ENCODE measurements around the gene DOK4.

DOK4 gene

DNA sequence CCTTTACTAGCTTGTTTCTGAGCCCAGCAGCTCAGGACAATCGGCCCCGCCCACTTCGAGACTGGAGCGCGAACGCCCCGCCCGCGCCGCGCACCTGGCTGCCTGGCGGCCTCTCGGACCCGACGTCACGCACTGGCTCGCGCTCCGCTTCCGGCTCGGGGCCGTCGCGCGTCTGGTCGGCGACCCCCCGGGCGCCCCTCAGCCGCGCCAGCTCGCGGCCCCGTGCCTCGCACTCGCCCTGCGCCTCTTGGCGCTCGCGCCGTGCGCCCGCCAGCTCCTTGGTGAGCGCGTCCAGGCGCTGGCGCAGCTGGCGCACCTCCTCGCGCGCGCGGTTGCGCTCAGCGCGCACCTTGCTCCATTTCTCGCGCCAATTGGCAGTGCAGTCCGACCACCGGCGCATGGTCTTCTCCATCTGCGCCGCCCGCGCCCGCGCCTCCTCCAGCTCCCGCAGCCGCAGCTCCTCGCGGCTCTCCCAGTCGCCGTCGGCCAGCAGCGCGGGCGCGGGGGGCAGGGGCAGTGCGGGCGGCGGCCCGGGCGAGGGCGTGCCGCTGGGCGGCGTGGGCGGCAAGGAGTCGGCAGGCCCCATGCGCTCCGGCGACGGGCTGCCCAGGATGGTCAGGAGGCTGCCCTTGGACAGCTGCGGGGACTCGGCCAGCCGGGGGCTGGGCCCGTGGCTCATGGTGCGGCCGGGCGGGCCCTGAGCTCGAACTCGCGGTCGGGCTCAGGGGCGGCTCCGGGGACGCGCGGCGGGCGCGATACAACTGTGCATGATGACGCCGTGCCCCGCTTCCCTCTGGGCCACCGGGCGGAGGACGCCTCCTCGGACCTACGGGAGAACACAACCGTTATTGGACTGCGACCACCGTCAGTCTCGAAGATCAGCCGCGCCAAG lies 42.5 kb upstream of the DOK4 start:
- FAIRE-seq (no peak), DNase-seq (ENCODE audit: insufficient read length, low spot score) (no peak)
- TF ChIP-seq, protein P1, sequence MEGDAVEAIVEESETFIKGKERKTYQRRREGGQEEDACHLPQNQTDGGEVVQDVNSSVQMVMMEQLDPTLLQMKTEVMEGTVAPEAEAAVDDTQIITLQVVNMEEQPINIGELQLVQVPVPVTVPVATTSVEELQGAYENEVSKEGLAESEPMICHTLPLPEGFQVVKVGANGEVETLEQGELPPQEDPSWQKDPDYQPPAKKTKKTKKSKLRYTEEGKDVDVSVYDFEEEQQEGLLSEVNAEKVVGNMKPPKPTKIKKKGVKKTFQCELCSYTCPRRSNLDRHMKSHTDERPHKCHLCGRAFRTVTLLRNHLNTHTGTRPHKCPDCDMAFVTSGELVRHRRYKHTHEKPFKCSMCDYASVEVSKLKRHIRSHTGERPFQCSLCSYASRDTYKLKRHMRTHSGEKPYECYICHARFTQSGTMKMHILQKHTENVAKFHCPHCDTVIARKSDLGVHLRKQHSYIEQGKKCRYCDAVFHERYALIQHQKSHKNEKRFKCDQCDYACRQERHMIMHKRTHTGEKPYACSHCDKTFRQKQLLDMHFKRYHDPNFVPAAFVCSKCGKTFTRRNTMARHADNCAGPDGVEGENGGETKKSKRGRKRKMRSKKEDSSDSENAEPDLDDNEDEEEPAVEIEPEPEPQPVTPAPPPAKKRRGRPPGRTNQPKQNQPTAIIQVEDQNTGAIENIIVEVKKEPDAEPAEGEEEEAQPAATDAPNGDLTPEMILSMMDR (IDR thresholded peaks at IDR 0.05; ENCODE audit: insufficient read depth, missing control alignments) = no peak

- TF ChIP-seq, protein P1 (IDR thresholded peaks at IDR 0.05; ENCODE audit: insufficient read depth, missing control alignments) = no peak
- no peak for DNase-seq (ENCODE audit: insufficient read length, low spot score)
- FAIRE-seq = no peak
Measured at GRCh38 chr16:57527610-57528360, 41.5 kb upstream of the DOK4 start.

DNA sequence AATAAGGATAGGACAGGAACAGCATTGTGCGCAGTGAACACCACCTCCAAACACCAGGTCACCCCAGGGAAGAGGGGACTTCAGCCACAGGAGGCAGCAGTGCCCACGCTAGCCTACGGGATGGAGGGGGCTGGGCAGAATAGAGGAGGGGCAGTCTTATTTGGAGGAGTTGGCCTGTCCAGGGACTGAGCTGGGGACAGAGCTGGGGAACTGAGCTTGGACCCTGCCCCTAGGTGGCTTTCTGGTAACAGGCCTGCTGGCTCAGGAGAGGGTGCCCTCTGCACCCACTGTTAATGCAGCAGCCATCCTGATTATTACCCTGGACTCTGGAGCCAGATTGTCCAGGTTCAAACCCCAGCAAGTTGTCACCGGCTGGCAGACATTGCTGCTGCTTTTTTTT lies 40.7 kb upstream of the DOK4 start:
- DNase-seq (ENCODE audit: insufficient read length, low spot score) (no peak), FAIRE-seq (no peak)
- TF ChIP-seq, protein P1 (IDR thresholded peaks at IDR 0.05; ENCODE audit: insufficient read depth, missing control alignments) = no peak

DNA sequence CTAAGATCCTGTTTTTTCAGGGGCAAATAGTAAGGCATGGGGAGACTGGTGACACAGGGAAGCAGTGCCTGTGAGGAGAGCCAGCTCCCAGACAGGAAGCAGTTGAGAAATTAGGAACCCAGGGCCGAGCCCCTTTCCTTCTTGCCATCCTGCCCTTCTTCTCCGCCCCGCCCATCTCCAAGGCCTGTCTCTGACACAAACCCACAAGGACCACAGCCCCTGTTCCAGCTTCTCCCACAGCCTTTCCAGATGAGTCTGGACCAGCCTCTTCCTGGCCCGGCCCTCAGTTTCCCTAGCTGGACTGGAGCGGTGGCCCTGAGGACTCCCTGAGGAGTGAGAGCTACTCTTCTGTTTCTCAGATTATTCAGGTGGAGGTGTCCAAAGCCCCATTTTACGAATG lies 40.2 kb upstream of the DOK4 start:
- TF ChIP-seq, protein P1 (IDR thresholded peaks at IDR 0.05; ENCODE audit: insufficient read depth, missing control alignments) = no peak
- no peak for DNase-seq (ENCODE audit: insufficient read length, low spot score)
- no peak for FAIRE-seq

DNA sequence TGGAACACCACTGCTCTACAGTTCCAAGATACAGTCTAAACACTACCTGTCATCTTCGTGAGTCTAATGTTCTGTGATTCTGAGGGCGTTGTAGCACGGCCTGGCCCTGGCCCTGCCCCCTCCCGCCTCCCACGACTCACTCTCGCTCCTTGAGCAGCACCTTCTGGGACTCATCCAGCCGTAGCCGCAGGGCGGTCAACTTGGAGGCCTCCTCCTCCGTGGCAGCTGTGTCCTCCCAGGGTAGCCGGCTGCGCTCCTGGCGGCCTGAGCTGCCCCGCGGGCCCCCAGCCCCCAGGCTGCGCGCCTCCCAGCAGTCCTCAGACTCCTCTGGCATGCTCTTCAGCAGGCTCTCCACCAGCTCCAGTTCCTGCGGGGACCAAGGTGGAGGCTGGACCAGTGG lies 39.5 kb upstream of the DOK4 start:
- TF ChIP-seq, protein P1 (IDR thresholded peaks at IDR 0.05; ENCODE audit: insufficient read depth, missing control alignments) = no peak
- FAIRE-seq (no peak), DNase-seq (ENCODE audit: insufficient read length, low spot score) (no peak)

GRCh38 chr16:57522960-57523359 lies 36.7 kb upstream of the DOK4 start:
- no peak for FAIRE-seq
- TF ChIP-seq, protein P1 (IDR thresholded peaks at IDR 0.05; ENCODE audit: insufficient read depth, missing control alignments) = no peak
- no peak for DNase-seq (ENCODE audit: insufficient read length, low spot score)

Measured in D721Med (cell line).